Stimulated activated CD4-positive, alpha-beta T cell treated with anti-CD3 and anti-CD28 coated beads, Interleukin-1b, Interleukin-23, amount 100 ng/mL, for 48 hours (primary cell): ENCODE data around the gene C10orf71.
A peak's percentile ranks its signal among the peaks of the same experiment; 100 is the strongest.

Experiments used
- DNase-seq: peaks from one replicate; pipeline ENCODE4 v3.0.0-alpha.2; 2020

Gene C10orf71

DNA sequence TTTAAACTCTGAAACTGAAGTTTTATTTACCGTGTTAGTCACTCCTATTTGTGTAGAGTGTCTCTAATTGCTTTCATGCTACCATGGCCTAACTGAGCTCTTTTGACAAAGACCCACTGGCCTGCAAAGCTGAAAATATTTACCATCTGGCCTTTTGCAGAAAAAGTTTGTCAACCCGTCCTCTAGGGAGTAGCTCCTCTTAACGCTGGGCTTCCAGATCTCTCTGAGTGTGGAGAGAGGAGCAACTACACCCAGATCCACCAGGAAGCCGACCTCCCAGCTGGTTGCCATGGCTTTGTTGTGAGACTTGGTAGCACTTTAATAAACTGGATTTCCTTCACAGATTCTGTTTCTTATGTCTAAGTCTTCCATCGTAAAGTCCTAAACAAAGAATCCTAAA, 4.2 kb upstream of the C10orf71 start:
- DNase-seq = no peak

DNA sequence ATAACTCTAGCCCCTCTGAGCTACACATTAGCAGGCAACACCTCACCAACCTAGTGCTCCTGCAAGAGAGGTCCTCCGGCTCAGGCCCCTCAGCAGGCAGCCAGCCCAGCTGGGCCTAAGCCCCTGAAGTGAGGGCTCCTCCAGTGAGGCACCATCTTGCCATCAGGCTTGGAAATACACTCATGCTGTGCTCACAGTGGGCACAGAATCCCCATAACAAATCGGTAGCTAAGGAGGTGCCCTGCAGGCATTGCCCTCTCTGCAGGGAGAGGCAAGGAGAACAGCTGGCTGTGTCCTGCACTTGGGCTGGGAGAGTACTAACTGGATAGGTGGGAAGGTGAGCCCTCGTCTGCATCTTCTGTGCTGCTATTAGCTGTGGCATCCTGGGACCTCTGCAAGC, 3.7 kb upstream of the C10orf71 start:
- DNase-seq = no peak

DNA sequence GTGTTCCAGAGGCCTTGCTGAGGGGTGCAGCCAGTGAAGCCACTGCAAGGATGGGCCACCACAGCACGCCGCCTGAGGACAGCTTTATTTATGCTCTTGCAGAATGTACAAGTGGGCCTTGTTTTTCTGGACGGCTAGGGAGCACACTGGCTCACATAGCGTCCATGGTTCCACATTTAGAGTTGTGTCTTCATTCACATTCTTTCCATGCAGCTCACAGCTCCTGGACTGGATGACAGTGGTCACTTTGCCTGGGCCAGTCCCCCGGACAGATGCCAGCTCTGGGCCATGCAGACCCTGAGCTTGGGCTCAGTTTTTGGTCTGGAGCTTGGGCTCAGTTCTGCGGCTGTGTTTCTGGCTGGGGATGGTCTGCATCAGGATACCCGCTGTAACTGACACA, 2.6 kb upstream of the C10orf71 start:
- DNase-seq = no peak

DNA sequence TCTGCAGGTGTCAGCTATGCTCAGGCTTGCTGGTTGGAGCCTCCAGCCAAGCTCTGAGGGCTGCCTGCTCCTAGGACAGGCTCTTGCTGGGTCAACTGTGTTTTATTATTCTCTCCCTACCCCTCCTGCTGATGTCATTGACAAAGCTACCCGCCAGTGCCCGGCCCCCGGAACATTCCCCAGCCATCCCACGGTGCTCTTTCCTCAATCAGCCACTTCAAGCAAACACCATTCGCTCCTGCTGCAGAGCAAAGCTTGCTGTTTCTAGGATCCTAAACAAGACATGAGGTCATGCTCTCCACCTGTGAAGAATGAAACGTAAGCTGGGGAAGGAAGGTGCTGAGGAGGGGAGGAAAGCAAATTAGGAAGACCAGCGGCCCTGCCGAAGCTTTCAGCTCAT, 2.1 kb upstream of the C10orf71 start:
- no peak for DNase-seq

DNA sequence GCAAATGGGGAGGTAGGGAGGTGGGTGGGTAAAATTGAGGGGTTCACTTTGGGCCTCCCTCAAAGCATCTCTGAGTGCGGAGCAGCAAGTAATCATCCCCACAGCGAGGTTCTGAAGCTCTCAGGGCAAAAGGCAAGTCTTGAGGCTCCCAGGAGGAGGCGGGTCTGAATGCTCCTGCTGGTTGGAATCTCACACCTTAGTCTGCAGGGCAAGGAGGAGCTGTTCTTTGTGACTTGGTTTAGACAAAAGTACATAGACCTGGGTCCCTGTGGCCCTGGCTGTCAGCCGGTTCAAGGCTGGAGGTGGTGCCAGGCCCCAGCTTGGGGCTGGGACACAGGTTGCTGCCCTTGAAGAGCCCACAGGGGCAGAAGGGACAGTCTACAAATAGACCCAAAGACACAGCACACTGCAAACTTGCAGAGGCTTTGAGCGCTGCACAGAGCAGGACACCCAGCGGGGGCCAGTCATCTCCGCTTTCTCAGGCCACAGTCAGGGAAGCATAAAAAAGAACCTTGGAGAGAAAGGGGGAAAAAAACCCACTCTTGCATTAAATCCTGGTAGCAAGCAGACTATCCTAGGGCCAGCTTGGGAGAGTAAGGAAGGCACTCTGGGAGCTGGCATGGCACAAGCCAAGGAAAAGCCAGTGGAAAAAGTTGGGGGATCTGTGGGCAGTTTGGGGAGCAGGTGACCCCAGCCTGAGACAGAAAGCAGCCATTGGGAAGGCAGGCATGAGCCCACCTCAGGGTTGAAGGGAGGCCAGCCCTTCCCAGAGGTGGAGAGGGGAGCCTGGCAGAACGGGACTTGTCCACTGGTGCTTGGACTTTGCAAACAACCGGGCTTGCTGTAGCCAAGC, 926 bp upstream of the C10orf71 start:
- no peak for DNase-seq

DNA sequence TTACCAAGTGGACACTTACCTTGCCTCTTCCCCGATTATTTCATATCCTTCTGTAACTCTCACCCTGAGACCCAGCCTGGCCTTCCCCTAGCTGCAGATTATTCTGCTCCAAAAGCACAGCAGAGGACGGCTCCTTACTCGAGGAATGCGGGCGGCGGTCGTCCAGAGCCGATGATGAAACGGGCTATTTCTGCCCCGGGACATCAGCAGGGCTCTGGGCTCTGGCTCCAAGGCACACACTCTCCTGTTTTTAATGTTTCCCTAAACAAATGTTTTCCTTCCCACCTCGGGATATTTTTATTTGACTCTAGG, 343 bp upstream of the C10orf71 start:
- DNase-seq = no peak

DNA sequence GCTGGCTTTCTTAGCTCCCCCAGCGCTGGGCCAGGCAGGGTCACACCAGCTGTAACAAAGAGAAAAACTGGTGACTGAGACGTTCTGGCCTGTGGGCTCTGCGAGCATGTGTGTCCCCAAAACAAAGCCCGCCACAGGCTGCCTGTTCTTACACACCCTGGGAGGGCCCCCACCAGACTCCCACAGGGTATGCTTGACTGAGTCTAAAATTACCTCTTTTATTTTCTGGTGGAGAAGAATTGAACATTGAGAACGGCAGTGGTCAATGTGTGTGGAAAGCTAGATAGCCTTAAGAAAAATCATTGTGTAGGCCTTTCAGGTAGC, 808 bp downstream of the C10orf71 start:
- no peak for DNase-seq

DNA sequence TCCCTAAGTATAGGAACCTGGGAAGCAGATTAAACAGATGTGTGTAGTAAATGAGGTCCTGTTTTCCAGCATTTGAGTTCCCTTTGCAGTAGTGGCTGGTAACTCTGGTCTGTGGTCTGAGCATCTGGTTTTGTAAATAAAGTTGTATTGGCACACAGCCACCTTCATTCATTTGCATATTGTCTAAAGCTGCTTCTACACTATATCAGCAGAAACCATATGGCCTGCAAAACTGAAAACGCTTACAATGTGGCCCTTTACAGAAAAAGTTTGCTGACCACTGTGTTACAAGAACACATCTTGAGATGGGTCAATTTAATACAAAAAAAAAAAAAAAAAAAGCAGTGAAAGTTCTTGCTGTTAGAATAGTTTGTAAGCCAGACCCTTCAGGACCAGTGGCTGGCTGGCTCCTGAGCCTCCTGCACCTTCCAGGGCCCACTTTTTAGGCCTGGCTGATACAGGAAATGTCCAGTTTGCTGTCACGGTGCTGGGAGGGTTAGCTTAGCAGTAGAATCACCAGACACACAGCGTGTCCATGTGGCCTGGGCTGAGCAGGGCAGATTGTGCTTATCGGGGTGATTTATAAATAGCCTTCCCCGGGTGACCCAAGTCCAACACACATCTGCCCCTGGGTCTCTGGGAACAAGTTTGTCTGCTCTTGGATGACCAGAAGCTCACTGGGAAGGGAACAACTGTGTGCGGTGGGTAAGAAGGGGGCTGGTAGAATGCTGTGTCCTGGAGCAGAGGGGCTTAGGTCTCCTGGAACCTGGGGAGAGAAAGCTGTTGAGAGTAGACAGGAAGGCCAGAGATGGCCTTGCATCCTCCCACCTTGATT, 1.4 kb downstream of the C10orf71 start:
- no peak for DNase-seq

DNA sequence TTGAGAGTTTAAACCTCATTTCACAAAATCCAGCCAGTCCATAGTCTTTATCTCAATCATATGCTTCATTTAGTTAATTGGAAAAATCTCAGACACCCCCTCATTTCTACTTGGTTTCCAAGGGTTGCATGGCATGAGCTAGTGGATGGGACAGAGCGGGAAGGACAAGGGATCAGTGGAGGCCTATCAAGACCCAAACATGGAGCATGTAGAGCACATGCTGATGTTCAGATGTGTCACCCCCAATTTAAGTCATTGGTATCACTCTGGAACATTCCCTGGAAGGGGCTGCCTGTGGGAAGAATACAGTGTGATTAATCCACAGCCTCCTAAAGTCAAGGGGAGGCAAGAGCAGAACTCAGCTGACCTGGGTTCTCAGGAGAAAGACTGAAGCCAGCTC, 2.3 kb downstream of the C10orf71 start:
- DNase-seq = no peak

DNA sequence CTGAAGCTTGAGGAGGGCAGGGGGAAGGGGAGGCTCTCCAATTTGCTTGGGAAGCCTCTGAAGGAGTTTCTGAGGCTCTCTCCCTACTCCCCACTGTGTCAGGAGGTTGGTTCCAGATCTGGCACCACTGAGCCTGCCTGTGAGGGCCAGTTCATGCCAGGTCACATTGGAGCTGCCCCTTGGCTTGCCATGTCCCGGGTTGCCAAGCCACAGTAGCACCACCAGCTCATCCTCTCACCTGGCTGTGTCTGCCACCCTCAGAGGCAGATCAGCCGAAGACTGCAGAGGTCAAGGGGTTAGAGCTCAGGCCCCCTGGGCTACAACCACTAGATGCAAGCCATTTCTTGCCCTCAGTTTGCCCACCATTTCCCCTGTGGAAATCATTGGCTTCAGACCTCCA, 3.1 kb downstream of the C10orf71 start:
- no peak for DNase-seq

DNA sequence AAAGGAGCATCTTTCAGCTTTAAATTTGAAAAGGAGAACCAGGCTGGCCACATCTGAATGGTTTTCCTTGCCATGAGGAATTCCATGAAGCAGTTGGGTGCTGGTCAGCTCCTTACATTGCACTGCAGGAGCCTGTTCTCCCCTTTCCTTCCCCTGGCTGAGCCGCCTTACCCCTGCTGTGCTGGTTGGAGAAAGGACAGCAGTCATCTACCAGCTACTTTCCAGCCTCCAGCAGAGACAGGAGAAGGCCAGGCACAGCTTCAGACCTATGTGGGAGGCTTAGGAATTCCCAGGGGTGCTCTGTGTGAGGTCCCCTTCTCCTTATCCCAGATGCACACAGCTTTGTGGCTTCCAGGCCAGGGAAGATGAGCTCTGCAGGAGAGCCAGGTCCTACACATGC, 4.7 kb downstream of the C10orf71 start:
- no peak for DNase-seq

DNA sequence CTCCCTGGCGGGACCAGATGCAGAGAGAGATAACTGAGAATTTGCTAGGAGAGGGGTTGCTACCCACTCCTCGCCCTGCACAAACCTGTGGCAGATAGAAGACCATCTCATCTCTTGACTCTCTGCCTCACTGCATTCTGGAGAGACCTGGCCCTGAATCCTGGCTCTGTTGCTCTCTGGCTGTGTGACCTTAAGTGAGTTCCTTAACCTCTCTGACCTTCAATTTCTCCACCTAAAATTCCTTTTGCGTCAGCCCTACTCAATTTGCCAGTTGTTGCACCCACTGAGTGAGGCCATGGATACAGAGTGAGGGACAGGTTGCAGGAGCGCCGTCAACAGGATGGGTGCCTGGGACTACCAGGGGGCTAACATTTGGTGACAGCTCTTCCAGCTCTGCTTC, 5.2 kb downstream of the C10orf71 start:
- no peak for DNase-seq

DNA sequence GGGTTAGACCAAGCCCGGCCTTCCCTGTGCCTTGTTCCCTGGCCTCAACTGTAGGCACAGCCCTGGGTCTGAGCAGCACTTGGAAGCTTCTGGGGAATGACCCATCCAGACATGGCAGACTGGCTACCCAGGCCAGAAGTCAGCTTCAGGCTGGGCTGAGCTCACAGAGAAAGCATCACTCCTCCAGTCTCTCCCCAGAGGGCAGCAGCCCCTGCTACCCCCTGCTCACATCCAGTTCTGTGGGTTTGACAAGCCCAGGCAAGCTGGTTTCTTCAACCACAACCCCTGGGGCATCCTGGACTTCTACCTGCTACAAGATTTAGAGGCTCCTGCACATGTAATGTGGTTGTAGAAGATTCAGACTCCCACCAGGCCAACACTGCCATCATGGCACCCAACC, 9.0 kb downstream of the C10orf71 start:
- DNase-seq = no peak

DNA sequence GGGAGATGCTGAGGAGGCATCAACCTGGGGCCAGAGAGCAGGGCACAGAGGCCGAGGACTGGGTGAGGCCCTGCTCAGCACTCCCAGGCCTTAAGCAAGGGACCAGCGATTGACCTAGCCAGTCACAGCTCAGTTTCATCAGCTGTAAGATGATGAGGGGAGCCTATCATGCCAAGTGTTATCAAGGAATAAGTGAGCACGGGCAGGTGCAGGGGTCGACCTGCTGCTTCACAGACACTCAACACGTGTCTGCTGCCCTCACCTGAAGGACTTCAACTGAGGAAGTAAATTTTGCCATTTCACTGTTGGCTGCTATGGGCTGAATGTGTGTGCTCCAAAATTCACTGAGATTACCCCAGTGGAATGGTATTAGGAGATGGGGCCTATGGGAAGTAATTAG, 9.9 kb downstream of the C10orf71 start:
- DNase-seq = no peak

DNA sequence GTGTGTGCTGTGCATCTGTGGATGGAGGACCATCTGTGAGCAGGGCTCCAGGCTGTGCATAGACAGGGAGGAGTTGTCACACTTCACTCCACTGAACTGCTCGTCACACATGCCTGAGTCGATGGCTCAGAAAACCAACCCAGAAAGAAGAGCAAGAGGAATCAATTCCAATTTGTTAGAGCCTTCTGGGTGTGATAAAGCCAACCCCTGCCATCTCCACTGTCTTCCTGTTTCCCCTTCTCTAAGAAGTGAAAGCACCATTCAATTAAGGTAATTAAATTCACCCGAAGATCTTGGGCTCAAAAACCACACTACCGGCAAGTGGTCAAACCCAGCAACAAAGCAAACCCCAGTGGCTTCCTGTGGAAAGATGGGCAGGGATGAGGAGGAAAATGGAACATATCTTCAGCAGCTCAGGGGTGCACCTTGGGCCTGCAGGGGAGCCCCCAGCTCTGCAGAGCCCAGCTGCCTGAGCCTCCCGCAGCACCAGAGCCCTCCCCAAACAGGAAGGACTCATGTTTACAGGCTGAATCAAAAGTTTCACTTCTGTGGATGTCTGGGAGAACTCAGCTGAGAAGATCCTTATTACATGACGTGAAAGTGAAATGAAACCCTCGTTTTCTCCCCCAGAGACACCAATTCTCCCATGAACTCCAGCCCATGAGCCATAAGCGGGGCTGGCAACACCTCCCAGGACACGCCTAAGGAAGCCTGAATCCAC, 10.9 kb downstream of the C10orf71 start:
- DNase-seq = no peak

DNA sequence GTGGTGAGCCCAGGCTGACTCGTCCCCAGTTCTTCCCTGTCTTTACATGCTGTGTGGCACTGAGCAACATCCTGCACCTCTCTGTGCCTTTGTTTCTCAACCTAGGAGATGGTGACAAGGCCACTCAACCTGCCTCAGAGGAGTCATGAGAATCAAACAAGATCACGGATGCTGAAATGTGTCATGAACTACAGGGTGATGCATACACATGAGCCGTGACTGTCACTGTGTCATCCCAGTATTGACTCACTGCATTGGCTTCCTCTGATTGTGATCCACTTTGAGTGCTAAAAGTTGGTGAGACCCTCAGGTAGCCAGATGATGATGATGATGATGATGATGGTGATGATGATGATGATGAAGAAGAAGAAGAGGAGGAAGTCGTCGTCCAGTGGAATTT, 11.5 kb downstream of the C10orf71 start:
- DNase-seq = peak; percentile 32

DNA sequence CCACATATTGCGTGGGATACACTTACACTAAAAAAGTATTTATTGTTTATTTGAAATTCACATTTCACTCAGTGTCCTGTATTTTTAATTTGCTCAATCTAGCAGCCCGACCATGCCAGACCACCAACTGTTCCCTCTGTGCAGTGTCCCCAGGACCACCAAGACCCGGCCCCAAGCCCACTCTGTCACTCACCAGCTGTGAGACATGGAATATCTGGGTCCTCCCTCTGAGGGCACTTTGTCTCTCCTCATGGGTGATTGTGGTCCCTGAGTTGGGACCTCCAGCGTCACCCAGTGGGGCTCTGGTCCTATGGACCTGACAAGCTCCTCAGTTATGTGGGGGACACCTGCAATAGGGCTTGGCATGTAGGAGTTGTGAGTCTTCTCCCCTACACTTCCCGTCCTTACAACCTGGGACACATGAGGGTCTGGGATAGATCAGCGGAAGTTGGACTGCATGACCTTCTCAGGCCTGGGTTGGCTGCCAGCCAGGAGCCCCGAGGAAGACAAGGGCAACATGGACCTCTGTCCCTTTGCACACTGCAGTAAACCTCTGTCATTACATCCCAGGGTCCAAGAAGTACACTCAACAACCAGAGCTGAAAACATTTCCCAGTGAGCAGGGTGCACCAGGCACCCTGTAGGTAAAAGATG, 12.1 kb downstream of the C10orf71 start:
- DNase-seq = no peak

DNA sequence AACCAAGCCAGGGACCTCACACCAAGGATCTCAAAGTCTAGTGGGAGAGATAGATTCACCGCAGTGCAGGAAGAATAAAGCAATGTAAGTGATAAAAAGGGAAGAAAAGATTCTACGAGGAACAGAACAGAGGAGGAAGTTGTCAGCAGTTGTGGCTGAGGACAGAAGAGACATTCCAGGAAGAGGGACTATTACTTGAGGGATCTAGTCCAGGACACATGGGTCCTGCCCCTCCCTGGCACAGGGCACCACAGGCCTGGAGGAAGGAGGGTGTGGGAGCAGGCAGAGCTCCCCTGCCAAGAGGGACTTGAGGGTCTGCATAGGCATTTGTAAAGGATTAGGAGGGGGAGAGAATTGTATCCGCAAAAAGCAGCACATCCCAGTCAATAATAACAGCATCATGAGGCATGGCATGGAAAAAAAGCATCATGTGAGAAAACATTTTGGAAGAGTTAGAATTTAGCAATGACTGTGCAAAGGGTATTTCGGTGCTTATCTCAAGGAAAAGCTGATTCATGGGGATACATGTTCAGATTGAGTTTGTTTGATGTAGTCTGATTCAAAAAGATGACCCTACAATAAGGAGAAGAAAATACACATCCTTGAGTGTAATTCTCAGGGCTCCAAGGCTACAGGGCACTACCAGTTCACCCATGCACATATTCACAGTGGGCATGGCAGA, 12.7 kb downstream of the C10orf71 start:
- no peak for DNase-seq

DNA sequence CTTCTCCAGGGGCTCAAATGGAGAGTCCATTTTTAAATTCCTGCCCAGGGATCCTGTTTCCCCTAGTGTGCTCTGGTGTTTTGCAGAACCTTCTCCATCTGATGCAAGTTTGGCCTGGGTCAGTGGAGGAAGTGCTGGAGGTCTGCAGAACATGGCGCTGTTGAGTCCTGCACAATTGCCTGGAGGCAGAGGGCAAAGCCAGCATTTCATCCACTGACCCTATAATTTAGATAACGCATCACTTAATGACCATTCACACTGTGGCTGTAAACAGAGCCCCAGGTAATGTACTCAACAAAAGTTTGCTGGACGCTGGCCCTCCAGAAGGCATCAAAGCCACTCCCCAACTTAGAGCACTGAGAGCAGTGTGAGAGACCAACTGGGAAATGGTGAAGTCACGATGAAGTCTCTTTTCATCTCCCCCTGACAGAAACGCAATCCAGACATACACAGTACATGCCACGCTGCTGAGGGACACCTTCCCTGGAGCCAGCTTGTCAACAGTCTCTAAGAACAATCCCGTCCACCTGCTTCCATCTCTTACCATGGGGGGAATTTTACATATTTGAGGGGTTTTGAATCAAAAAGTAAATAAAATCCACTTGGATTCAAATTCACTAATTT, 13.4 kb downstream of the C10orf71 start:
- DNase-seq = no peak

DNA sequence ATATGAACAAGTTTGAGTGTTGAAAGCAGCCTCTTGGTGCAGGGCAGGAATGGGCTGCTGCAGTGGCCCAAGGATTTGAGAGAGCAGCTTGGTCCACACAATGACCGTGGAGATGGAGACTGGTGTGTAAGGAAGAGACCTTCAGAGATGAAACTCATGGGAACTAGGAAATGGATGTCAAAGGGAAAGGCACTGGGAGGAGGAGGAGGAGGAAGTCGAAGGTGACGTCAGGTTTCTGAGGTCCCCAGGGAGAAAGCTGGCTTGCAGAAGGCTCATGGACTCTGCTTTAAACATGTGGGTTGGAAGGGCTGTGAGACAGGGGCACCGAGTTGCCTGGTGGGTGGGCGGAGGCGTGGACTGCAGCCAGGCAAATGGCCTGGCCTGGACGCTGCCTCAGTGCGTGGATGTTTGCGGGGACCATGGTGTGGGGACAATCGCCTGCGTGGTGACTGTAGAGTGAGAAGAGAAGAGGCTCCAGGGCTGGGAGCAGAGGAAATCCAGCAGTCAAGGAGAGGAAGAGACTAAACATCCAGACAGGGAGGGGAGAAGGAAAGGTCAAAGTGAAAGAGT, 14.6 kb downstream of the C10orf71 start:
- no peak for DNase-seq

DNA sequence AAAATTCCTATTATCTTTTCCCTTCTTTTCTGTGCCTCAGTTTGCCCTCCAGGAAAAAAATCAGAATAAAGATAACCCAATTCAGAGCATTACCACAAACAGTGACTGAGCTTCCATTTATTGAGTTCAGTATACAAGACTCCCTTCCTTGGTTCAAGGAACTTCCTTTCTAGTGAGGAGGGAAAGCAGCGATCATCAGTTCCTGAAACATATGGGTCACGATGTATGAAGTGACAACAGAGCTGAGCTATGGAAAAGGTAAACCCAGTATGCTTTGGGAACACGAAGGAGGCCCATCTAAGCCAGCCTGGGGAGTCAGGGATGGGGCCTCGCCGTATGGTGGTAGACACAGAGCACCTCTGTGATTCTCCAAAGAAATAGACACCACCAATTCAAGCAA, 15.8 kb downstream of the C10orf71 start:
- no peak for DNase-seq

DNA sequence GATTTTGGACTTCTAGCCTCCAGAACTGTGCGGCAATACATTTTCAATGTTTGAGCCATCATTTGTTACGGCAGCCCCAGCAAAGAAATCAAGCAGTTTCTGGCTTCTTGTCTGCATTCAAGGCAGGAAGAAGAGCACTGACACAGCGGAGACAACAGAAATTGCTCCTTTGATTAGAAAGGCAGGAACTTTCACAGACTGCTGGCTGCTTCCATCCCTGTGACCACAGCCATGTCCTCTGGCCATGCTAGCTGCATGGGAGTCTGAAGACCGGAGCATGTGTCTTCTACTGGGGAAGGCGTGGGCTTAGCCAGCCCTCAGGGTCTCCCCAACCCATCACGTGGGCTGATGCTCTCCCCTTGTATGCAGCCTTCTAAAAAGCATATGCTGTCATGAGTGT, 19.1 kb downstream of the C10orf71 start:
- no peak for DNase-seq
